ENCODE measurements around the gene PUS1.
A peak's percentile ranks its signal among the peaks of the same experiment; 100 is the strongest.
"Not testable (repeated sequence)": the region's sequence is repeated elsewhere in the genome, so short reads cannot be mapped to it uniquely, and the experiment has no call there.

The PUS1 gene

GRCh38 chr12:131941116-131941986 lies 12.3 kb downstream of the PUS1 start:
- DNase-seq = no peak

- DNase-seq = no peak
Measured at GRCh38 chr12:131941987-131942341, 12.9 kb downstream of the PUS1 start.

- DNase-seq = no peak
Measured at GRCh38 chr12:131942671-131943070, 13.6 kb downstream of the PUS1 start.

- DNase-seq = no peak
Measured at GRCh38 chr12:131943389-131943788, 14.3 kb downstream of the PUS1 start.

GRCh38 chr12:131943876-131944275 lies 14.8 kb downstream of the PUS1 start:
- DNase-seq = no peak

GRCh38 chr12:131944601-131945251 lies 15.7 kb downstream of the PUS1 start:
- peak; percentile 40 for DNase-seq

GRCh38 chr12:131946757-131947156 lies 17.7 kb downstream of the PUS1 start:
- DNase-seq = no peak

GRCh38 chr12:131947482-131948027 lies 18.5 kb downstream of the PUS1 start:
- DNase-seq = peak; percentile 47

GRCh38 chr12:131948166-131948712 lies 19.2 kb downstream of the PUS1 start:
- no peak for DNase-seq

- DNase-seq = peak; percentile 29
Measured at GRCh38 chr12:131948713-131949430, 19.8 kb downstream of the PUS1 start.

- peak; percentile 97 for DNase-seq
Measured at GRCh38 chr12:131949431-131950181, 20.5 kb downstream of the PUS1 start, which contains the start of gene EP400. Gene EP400 (plus strand): TSS chr12:131949942. CDS start chr12:131960620, 10,678 bp downstream.

GRCh38 chr12:131950182-131950913 lies 21.3 kb downstream of the PUS1 start:
- peak; percentile 58 for DNase-seq

- not testable (repeated sequence) for DNase-seq
Measured at GRCh38 chr12:131953810-131954209, 24.7 kb downstream of the PUS1 start.

GRCh38 chr12:131954460-131954859 lies 25.4 kb downstream of the PUS1 start:
- not testable (repeated sequence) for DNase-seq

- DNase-seq = no peak
Measured at GRCh38 chr12:131959116-131959515, 30.0 kb downstream of the PUS1 start.

- no peak for DNase-seq
Measured at GRCh38 chr12:131959641-131960589, 30.8 kb downstream of the PUS1 start.

- DNase-seq = not testable (repeated sequence)
Measured at GRCh38 chr12:131960590-131961325, 31.7 kb downstream of the PUS1 start.

- not testable (repeated sequence) for DNase-seq
Measured at GRCh38 chr12:131961328-131961727, 32.3 kb downstream of the PUS1 start.

- DNase-seq = no peak
Measured at GRCh38 chr12:131962069-131962468, 33.0 kb downstream of the PUS1 start.
